BE2C (cell line): ENCODE measurements around the gene LIPK.

ENCODE experiments used
- DNase-seq: peaks from one replicate; pipeline ENCODE4 v3.0.0-alpha.2; 2020
- H3K27me3 ChIP-seq: fragments of 250-450 bp; sonication (Bioruptor Pico); 2 replicates; pipeline ENCODE4 v1.5.1; 2020; ENCODE audit warnings: mild to moderate bottlenecking
- H3K36me3 ChIP-seq: fragments of 250-450 bp; sonication (Bioruptor Pico); 2 replicates; pipeline ENCODE4 v1.5.1; 2020; ENCODE audit warnings: mild to moderate bottlenecking
- H3K4me1 ChIP-seq: fragments of 250-450 bp; sonication (Bioruptor Pico); 2 replicates; pipeline ENCODE4 v1.5.1; 2020
- H3K4me3 ChIP-seq: 2 replicates; pipeline ENCODE4 v1.5.1; 2011; ENCODE audit warnings: low read depth, low read length
- H3K9me3 ChIP-seq: fragments of 250-450 bp; sonication (Bioruptor Pico); 2 replicates; pipeline ENCODE4 v1.5.1; 2020
- TF ChIP-seq, protein P1 (sequence below): IDR thresholded peaks from 2 replicates; pipeline ENCODE4 v1.5.1; 2012; ENCODE audit warnings: mild to moderate bottlenecking, low read depth, low read length

The LIPK gene

DNA sequence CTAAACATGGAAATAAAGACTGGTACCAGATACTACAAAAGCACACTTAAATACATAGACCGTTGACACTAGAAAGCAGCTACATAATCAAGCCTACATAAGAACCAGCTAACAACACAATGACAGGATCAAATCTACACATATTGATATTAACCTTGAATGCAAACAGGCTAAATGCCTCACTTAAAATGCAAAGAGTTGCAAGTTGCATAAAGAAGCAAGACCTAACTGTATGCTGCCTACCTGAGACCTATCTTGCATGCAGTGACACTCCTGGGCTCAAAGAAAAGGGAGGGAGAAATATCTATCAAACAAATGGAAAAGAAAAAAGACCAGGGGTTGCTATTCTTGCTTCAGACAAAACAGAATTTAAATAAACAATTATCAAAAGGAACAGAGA, 39.6 kb downstream of the LIPK start:
- TF ChIP-seq, protein P1, sequence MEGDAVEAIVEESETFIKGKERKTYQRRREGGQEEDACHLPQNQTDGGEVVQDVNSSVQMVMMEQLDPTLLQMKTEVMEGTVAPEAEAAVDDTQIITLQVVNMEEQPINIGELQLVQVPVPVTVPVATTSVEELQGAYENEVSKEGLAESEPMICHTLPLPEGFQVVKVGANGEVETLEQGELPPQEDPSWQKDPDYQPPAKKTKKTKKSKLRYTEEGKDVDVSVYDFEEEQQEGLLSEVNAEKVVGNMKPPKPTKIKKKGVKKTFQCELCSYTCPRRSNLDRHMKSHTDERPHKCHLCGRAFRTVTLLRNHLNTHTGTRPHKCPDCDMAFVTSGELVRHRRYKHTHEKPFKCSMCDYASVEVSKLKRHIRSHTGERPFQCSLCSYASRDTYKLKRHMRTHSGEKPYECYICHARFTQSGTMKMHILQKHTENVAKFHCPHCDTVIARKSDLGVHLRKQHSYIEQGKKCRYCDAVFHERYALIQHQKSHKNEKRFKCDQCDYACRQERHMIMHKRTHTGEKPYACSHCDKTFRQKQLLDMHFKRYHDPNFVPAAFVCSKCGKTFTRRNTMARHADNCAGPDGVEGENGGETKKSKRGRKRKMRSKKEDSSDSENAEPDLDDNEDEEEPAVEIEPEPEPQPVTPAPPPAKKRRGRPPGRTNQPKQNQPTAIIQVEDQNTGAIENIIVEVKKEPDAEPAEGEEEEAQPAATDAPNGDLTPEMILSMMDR: no peak
- Histone ChIP-seq H3K27me3 (no peaks in the 10 kb centered on the region), H3K4me1 (no peaks in the 10 kb centered on the region), H3K4me3 (no peak overlapping the region), H3K9me3 (no peaks in the 10 kb centered on the region), H3K36me3 (no peaks in the 10 kb centered on the region)
- no peak for DNase-seq

DNA sequence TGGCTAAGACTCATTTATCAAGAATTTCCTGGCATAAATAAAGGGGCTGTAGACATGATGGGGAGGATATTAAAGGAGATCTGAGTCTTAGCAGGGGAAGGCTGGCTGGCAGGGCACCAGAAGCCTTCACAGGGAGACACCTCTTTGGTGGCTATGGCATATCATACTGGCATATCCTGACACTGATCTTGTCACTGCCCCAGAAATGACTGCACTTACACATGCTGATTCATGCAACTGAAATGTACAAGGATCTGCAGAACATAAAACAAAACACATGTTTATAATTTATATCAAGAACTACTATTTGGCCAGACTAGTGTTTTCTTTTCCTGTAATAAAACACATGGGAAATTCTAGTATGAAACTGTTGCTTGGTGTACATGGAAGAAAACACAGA, 48.2 kb downstream of the LIPK start:
- H3K4me3 ChIP-seq: no peak overlapping the region
- H3K27me3 ChIP-seq: no peaks in the 10 kb centered on the region
- H3K9me3 ChIP-seq: no peaks in the 10 kb centered on the region
- H3K36me3 ChIP-seq: no peaks in the 10 kb centered on the region
- TF ChIP-seq, protein P1: no peak
- no peak for DNase-seq
- no peaks in the 10 kb centered on the region for H3K4me1 ChIP-seq

DNA sequence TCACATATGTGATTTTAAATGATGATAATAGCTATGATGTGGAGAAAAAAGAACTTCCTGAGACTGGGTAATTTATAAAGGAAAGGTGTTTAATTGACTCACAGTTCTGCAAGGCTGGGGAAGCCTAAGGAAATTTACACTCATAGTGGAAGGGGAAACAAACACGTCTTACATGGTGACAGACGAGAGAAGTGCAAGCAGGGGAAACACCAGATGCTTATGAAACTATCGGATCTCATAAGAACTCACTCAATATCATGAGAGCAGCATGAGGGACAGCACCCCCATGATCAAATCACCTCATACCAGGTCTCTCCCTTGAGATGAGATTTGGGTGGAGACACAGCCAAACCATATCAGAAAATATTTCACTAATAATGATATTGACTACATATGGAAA, 49.7 kb downstream of the LIPK start:
- TF ChIP-seq, protein P1: no peak
- Histone ChIP-seq H3K4me3 (no peak overlapping the region), H3K27me3 (no peaks in the 10 kb centered on the region), H3K9me3 (no peaks in the 10 kb centered on the region), H3K36me3 (no peaks in the 10 kb centered on the region), H3K4me1 (no peaks in the 10 kb centered on the region)
- no peak for DNase-seq

DNA sequence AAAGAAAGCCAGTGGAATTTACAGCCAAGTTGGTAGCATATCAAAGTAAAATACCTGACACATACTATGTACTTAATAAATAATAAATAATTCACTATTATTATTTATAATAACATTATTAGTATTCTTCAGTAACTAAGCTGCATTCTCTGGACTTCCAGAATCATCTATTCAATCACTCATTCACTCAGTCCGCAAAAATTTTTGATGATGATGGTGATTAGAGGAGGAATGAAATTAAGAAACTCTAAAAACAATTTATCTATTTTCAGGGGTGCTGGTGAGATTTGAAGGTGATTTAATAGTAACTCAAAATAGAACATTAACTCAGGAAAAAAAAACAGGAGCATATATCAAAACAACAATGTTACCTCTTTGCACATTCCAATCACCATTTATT, 50.6 kb downstream of the LIPK start:
- no peak for DNase-seq
- H3K4me3 ChIP-seq: no peak overlapping the region
- no peaks in the 10 kb centered on the region for H3K9me3 ChIP-seq
- H3K4me1 ChIP-seq: no peaks in the 10 kb centered on the region
- TF ChIP-seq, protein P1: no peak
- no peaks in the 10 kb centered on the region for H3K27me3 ChIP-seq
- H3K36me3 ChIP-seq: no peaks in the 10 kb centered on the region

DNA sequence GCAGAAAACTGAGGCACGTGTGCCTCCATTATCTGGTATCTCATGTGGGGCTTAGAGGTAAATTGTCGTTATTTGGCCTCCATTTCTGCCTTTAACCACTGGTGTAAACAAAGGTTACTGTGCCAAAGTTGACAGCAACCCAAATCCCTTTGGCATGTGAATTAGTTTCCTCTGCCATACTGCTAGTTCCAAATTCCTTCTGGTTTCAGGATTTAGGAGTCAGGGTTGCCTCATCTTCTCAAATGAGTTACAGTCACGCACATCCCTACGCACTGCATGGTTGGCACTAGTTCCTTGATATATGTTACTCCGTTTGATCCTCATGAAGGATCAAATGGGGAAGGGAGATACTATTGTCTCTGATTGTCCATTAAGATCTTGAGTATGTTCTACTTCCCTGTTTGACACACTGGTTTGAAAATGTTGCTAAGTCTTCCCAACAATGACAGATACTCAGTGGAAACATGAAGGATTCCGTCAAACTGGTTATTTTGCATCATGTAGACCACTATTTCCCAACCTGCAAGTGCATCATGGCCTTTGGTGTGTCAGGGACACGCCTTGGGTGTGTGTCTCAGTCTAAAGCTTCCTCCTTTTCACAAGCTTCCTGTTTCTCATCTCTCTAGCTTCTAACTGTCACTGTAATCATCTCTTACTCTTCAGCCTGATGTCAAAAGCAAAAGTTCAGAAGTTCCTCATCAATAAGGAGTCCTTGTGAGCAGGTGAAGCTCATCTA, 53.5 kb downstream of the LIPK start, which contains the start of gene LIPN:
Gene LIPN (plus strand): TSS at position 655 of the 736 bp plus-strand sequence. CDS start 1,386 bp downstream, outside the sequence.
- TF ChIP-seq, protein P1: no peak
- DNase-seq: no peak

DNA sequence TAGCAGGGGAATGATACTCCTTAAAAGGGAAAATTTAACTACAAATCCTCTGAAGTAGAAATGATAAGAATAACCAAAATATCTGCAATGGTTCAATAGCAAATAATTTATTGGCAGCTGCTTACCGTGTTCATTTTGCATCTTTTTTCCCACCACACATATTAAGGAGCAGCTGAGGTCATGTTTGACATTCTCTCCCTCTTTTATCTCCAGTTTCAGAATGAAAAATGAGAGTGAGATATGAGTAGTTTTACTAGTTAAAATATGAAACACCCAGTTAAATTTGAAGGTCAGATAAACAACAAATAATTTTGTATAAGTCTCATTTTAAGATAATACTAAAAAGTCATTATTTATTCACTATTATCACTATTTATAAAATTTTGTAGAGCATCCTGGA, 56.9 kb downstream of the LIPK start:
- TF ChIP-seq, protein P1: no peak
- Histone ChIP-seq H3K4me3 (no peak overlapping the region), H3K36me3 (no peaks in the 10 kb centered on the region), H3K27me3 (no peaks in the 10 kb centered on the region), H3K4me1 (no peaks in the 10 kb centered on the region), H3K9me3 (no peaks in the 10 kb centered on the region)
- no peak for DNase-seq

More for the DNA sequence above, 53.5 kb downstream of the LIPK start, which contains the start of gene LIPN:
- Histone ChIP-seq H3K9me3 (no peaks in the 10 kb centered on the region), H3K4me3 (no peak within 1 kb of the TSS), H3K36me3 (no peaks in the 10 kb centered on the region), H3K4me1 (no peaks in the 10 kb centered on the region), H3K27me3 (no peaks in the 10 kb centered on the region)
